NCI-H526 treated with DMSO at 0.1 percent for 48 hours (cell line): ENCODE results near the gene GNB5.

Source experiments
- DNase-seq: peaks from one replicate; lab custom pipeline; 2025; lab: John Stamatoyannopoulos, UW

Gene GNB5

GRCh38 chr15:52140646-52141045, 50.5 kb downstream of the GNB5 start:
- DNase-seq: no peak

GRCh38 chr15:52139599-52140462, 51.4 kb downstream of the GNB5 start:
- DNase-seq: no peak

GRCh38 chr15:52137432-52138357, 53.5 kb downstream of the GNB5 start:
- DNase-seq: no peak

- DNase-seq: no peak
Observed at GRCh38 chr15:52136442-52136980, 54.7 kb downstream of the GNB5 start.

GRCh38 chr15:52134502-52135144, 56.6 kb downstream of the GNB5 start:
- no peak for DNase-seq

- DNase-seq: no peak
Observed at GRCh38 chr15:52133510-52134220, 57.5 kb downstream of the GNB5 start.

- DNase-seq: no peak
Observed at GRCh38 chr15:52132066-52132465, 59.1 kb downstream of the GNB5 start.

- DNase-seq: no peak
Observed at GRCh38 chr15:52128568-52128967, 62.6 kb downstream of the GNB5 start.

GRCh38 chr15:52124270-52124880, 66.8 kb downstream of the GNB5 start:
- no peak for DNase-seq

- DNase-seq: no peak
Observed at GRCh38 chr15:52121896-52122295, 69.3 kb downstream of the GNB5 start.

- DNase-seq: no peak
Observed at GRCh38 chr15:52121006-52121405, 70.2 kb downstream of the GNB5 start.

- DNase-seq: no peak
Observed at GRCh38 chr15:52120488-52120887, 70.7 kb downstream of the GNB5 start.

GRCh38 chr15:52118969-52119749, 72.0 kb downstream of the GNB5 start:
- DNase-seq: no peak

- DNase-seq: no peak
Observed at GRCh38 chr15:52117549-52117948, 73.6 kb downstream of the GNB5 start.

GRCh38 chr15:52115598-52116427, 75.4 kb downstream of the GNB5 start:
- DNase-seq: no peak

- no peak for DNase-seq
Observed at GRCh38 chr15:52114261-52115055, 76.7 kb downstream of the GNB5 start.

GRCh38 chr15:52113708-52114107, 77.5 kb downstream of the GNB5 start:
- no peak for DNase-seq

- no peak for DNase-seq
Observed at GRCh38 chr15:52113235-52113634, 78.0 kb downstream of the GNB5 start.
